HepG2 (cell line): ENCODE results near the gene SEC31B. TPM values are rescaled to one million over a fixed set of nuclear protein-coding genes. Genes with fewer than 3 reads are reported as not detected.

Experiments used
- ATAC-seq: fragments of 200-7000 bp; cut with Tn5 transposase; 3 replicates; pipeline ENCODE4 v1.9.1; 2020; ENCODE audit warnings: mild to moderate bottlenecking, moderate library complexity
- BruUV-seq: library from RNA; stranded (reverse); fragments of 400-500 nt; replicated peaks from 2 replicates; lab custom pipeline; 2021; lab: Mats Ljungman, UMichigan
- CTCF ChIA-PET: fragments of 300-600 bp; formaldehyde crosslinking; extraction: SDS; loops from one replicate; lab custom pipeline; 2021; ENCODE audit warnings: low total read pairs, inconsistent platforms, low intra/inter-chr PET ratio; lab: Yijun Ruan, JAX
- POLR2A ChIA-PET: fragments of 350-600 bp; sonication (Branson Sonifier 250); formaldehyde crosslinking; loops from one replicate; lab custom pipeline; 2020; ENCODE audit warnings: antibody characterized with exemption, inconsistent platforms; lab: Yijun Ruan, JAX
- DNase-seq: peaks from one replicate; pipeline ENCODE4 v3.0.0-alpha.2; 2015; ENCODE audit warnings: low spot score
- FAIRE-seq: peaks from 3 replicates; lab custom pipeline; 2011; peaks lifted over from hg19 to GRCh38; lab: Jason Lieb, UNC
- H2AFZ ChIP-seq: one replicate; pipeline ENCODE4 v1.6.1; 2011; ENCODE audit warnings: low read length, inconsistent platforms
- H3K27ac ChIP-seq: fragments of 300-600 bp; 3 replicates; pipeline ENCODE4 v1.8.0; 2011; ENCODE audit warnings: mixed run types, mild to moderate bottlenecking, mixed read lengths, low read length, inconsistent platforms; ENCODE audit not compliant: insufficient read depth; ENCODE audit errors: extremely low read length
- H3K27me3 ChIP-seq, 2 experiments: fragments of 200-600 bp in 1 of 2; 2 replicates in 1 of 2; 3 replicates in 1 of 2; pipeline versions ENCODE4 v1.6.0 to v1.8.0; 2011; ENCODE audit warnings: low read length in 2 of 2, mild to moderate bottlenecking in 2 of 2, moderate library complexity in 2 of 2, inconsistent platforms in 1 of 2; ENCODE audit not compliant: insufficient read depth in 2 of 2, control insufficient read depth in 1 of 2
- H3K36me3 ChIP-seq, 2 experiments: fragments of 200-600 bp in 1 of 2; replicated peaks in 1 of 2; 2 replicates in 1 of 2; 3 replicates in 1 of 2; pipeline versions ENCODE4 v1.5.1 to v1.8.0; 2011; ENCODE audit warnings: low read length in 2 of 2, inconsistent platforms in 1 of 2; ENCODE audit not compliant: insufficient read depth in 2 of 2, control insufficient read depth in 1 of 2
- H3K4me1 ChIP-seq: 2 replicates; pipeline ENCODE4 v1.5.1; 2012; ENCODE audit warnings: low read length, inconsistent platforms; ENCODE audit not compliant: insufficient read depth
- H3K4me2 ChIP-seq: 2 replicates; pipeline ENCODE4 v1.6.0; 2011; ENCODE audit warnings: low read depth, low read length, inconsistent platforms
- H3K4me3 ChIP-seq, 3 experiments: fragments of 200-600 bp in 1 of 3; sonication (generic), shearing (Covaris generic) in 1 of 3; replicated peaks in 1 of 3; 2 replicates each; pipeline ENCODE4 v1.5.1; 2011 to 2016; ENCODE audit warnings: low read length in 3 of 3, inconsistent platforms in 2 of 3, low read depth in 2 of 3, mild to moderate bottlenecking in 2 of 3, control low read depth in 1 of 3, mixed read lengths in 1 of 3; ENCODE audit not compliant: insufficient read depth in 1 of 3
- H3K79me2 ChIP-seq: one replicate; pipeline ENCODE4 v1.6.1; 2011; ENCODE audit warnings: low read length, inconsistent platforms; ENCODE audit not compliant: insufficient read depth
- H3K9ac ChIP-seq: 2 replicates; pipeline ENCODE4 v1.6.0; 2011; ENCODE audit warnings: mild to moderate bottlenecking, low read depth, low read length, inconsistent platforms; ENCODE audit not compliant: insufficient read depth
- H3K9me3 ChIP-seq: 2 replicates; pipeline ENCODE4 v1.5.1; 2012; ENCODE audit warnings: mild to moderate bottlenecking, low read length
- H4K20me1 ChIP-seq: 2 replicates; pipeline ENCODE4 v1.6.0; 2011; ENCODE audit warnings: inconsistent platforms, mild to moderate bottlenecking, low read length, moderate library complexity; ENCODE audit not compliant: insufficient read depth
- BRD4 ChIP-seq: sonication (generic); formaldehyde crosslinking; IDR thresholded peaks from 2 replicates; pipeline ENCODE4 v1.4.0; 2020; ENCODE audit warnings: missing genetic modification reagents
- KIAA2018 ChIP-seq: sonication (generic); formaldehyde crosslinking; IDR thresholded peaks from 2 replicates; pipeline ENCODE4 v1.5.0; 2020; ENCODE audit warnings: mild to moderate bottlenecking, missing genetic modification reagents, borderline replicate concordance
- KMT2B ChIP-seq: IDR thresholded peaks from 2 replicates; pipeline ENCODE4 v1.6.1; 2016; ENCODE audit warnings: missing genetic modification reagents, missing compliant biosample characterization
- MIER3 ChIP-seq: IDR thresholded peaks from 2 replicates; pipeline ENCODE4 v1.6.1; 2016; ENCODE audit warnings: missing compliant biosample characterization, borderline replicate concordance
- MIXL1 ChIP-seq: IDR thresholded peaks from 2 replicates; pipeline ENCODE4 v1.6.1; 2016
- REL ChIP-seq: sonication (generic); formaldehyde crosslinking; conservative IDR thresholded peaks from 2 replicates; pipeline ENCODE4 v1.8.0; 2022; ENCODE audit warnings: mild to moderate bottlenecking, missing genetic modification reagents, moderate library complexity
- ZFAT ChIP-seq: sonication (generic); formaldehyde crosslinking; conservative IDR thresholded peaks from 2 replicates; pipeline ENCODE4 v1.8.1; 2023; ENCODE audit warnings: missing genetic modification reagents, inconsistent platforms
- ZNF281 ChIP-seq: sonication (generic); formaldehyde crosslinking; IDR thresholded peaks from 2 replicates; pipeline ENCODE4 v1.4.0; 2020; ENCODE audit warnings: missing genetic modification reagents, borderline replicate concordance
- ZNF350 ChIP-seq: sonication (generic); formaldehyde crosslinking; IDR thresholded peaks from 2 replicates; pipeline ENCODE4 v1.4.0; 2020; ENCODE audit warnings: mild to moderate bottlenecking, low read depth, missing genetic modification reagents, borderline replicate concordance
- ZNF562 ChIP-seq: sonication (generic); formaldehyde crosslinking; IDR thresholded peaks from 2 replicates; pipeline ENCODE4 v1.8.0; 2022; ENCODE audit warnings: missing genetic modification reagents, borderline replicate concordance
- ZNF576 ChIP-seq: sonication (generic); formaldehyde crosslinking; IDR thresholded peaks from 2 replicates; pipeline ENCODE4 v1.4.0; 2020; ENCODE audit warnings: mild to moderate bottlenecking, missing genetic modification reagents
- ZNF644 ChIP-seq: IDR thresholded peaks from 2 replicates; pipeline ENCODE4 v1.6.1; 2016; ENCODE audit warnings: low read depth
- WGBS: methylation state at CpG from one replicate; pipeline ENCODE4 v1.1.6; 2017; ENCODE audit warnings: low lambda C conversion rate; 5-methylcytosine and 5-hydroxymethylcytosine counted together
- in situ Hi-C: cut with HindIII; loops from 2 replicates; pipeline ENCODE4 v1.10.0; 2017; ENCODE audit warnings: low pct_unique_long_range_greater_than_20kb; ENCODE audit not compliant: extremely low pct_ligation_motif_present
- intact Hi-C: fragments of 100-400 bp; cut with micrococcal nuclease; formaldehyde crosslinking; loops from one replicate; pipeline ENCODE4 v1.10.0; 2022; ENCODE audit not compliant: unreplicated experiment
- polyA plus RNA-seq, 8 experiments: library from polyadenylated mRNA; depleted of rRNA in 3 of 8; stranded (reverse) in 7 of 8; unstranded in 1 of 8; fragments of >200 nt; fragmentation: Illumina TruSeq in 4 of 8; extraction: Trizol in 4 of 8; gene quantifications; 2 replicates each; pipeline versions ENCODE4 v1.2.1 to v1.2.3, GENCODE V29; 2011 to 2016; ENCODE audit warnings: low read depth in 4 of 8, missing spikeins in 1 of 8, mixed read lengths in 1 of 8; ENCODE audit not compliant: insufficient read depth in 1 of 8
- total RNA-seq, 5 experiments: library from RNA; depleted of rRNA; stranded (reverse); fragments of >200 nt; fragmentation: Illumina TruSeq; extraction: Trizol; gene quantifications; 2 replicates each; pipeline ENCODE4 v1.2.3, GENCODE V29; 2016; ENCODE audit warnings: low read depth in 1 of 5

Gene SEC31B
- total and polyA plus RNA-seq, 2 of the 13 experiments (the other 11 are each of a cell fraction or from before 2014, with no cell fraction given) = 2.0 to 8.3 TPM

- TF ChIP-seq ZNF562 (CRISPR knock-in tag) = no peak
- TF ChIP-seq ZNF350 (CRISPR knock-in tag) = no peak
- TF ChIP-seq, all 625 proteins: peak for 0
These were observed 48.2 kb upstream of the SEC31B start (continued) for GRCh38 chr10:100567826-100568225.

GRCh38 chr10:100567249-100567648 is 47.6 kb upstream of the SEC31B start:
- ChIA-PET POLR2A (no interaction called here), CTCF (no interaction called here)
- Histone ChIP-seq H3K4me3 (no peak overlapping the region), H3K27me3 (peaks cover 2 to 23% of the 10 kb centered on the region in 2 experiments; a peak in 2 of 5 replicates), H3K9me3 (no peaks in the 10 kb centered on the region), H3K9ac (no peak overlapping the region), H3K4me2 (no peak overlapping the region), H2AFZ (no peak overlapping the region), H3K36me3 (no peaks in the 10 kb centered on the region), H3K79me2 (no peaks in the 10 kb centered on the region), H3K27ac (no peak overlapping the region), H3K4me1 (peaks cover 27% of the 10 kb centered on the region), H4K20me1 (no peaks in the 10 kb centered on the region)
- intact Hi-C loops (no loop called here), in situ Hi-C loops (no loop called here)
- DNase-seq (no peak), ATAC-seq (no peak; the same call in 2 of the 3 replicates), FAIRE-seq (no peak)
- WGBS = 15% methylated on average over 10 of the region's 11 CpGs
- no TSS peak for BruUV-seq
- TF ChIP-seq MIXL1 = no peak
- no peak for TF ChIP-seq BRD4
- TF ChIP-seq ZNF644 = no peak
- TF ChIP-seq REL = no peak
- no peak for TF ChIP-seq ZNF281 (CRISPR knock-in tag)
- TF ChIP-seq ZNF576 (CRISPR knock-in tag) = no peak
- TF ChIP-seq KIAA2018 (CRISPR knock-in tag) = no peak
- no peak for TF ChIP-seq KMT2B
- no peak for TF ChIP-seq MIER3 (CRISPR knock-in tag)
- no peak for TF ChIP-seq ZFAT (CRISPR knock-in tag)
